T-helper 22 cell (primary cell): ENCODE data around the gene ZDHHC19.
"Not testable (repeated sequence)": the region's sequence is repeated elsewhere in the genome, so short reads cannot be mapped to it uniquely, and the experiment has no call there.

Source experiments
- DNase-seq: peaks from one replicate; pipeline ENCODE4 v3.0.0-alpha.2; 2020; ENCODE audit warnings: low read depth

Gene ZDHHC19, protein sequence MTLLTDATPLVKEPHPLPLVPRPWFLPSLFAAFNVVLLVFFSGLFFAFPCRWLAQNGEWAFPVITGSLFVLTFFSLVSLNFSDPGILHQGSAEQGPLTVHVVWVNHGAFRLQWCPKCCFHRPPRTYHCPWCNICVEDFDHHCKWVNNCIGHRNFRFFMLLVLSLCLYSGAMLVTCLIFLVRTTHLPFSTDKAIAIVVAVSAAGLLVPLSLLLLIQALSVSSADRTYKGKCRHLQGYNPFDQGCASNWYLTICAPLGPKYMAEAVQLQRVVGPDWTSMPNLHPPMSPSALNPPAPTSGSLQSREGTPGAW

GRCh38 chr3:196210673-196211556 lies at the start of gene ZDHHC19:
Gene ZDHHC19 (minus strand): TSS chr3:196211400. CDS start chr3:196211315, 85 bp downstream.
- DNase-seq, result no peak

- DNase-seq, result no peak
Measured at GRCh38 chr3:196260784-196261183, 49.6 kb upstream of the ZDHHC19 start.

DNA sequence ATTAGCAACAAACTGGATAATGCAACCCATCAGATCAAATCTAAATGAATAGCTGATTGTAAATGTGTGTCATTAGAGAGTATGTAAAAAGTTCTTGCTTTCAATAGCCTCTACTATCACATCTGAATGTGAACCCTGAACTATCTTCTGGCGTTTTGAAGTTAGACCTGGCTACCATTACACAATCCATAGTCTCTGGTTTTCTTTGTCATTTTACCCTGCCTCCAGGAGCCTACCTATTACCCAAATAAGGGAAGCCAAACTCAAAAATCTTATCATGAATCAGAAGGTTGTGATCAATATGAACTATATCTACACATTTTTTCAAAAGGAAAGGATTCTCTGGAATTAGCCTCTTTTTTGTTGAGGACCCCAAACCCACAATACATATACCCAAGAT lies 44.6 kb upstream of the ZDHHC19 start:
- no peak for DNase-seq

DNA sequence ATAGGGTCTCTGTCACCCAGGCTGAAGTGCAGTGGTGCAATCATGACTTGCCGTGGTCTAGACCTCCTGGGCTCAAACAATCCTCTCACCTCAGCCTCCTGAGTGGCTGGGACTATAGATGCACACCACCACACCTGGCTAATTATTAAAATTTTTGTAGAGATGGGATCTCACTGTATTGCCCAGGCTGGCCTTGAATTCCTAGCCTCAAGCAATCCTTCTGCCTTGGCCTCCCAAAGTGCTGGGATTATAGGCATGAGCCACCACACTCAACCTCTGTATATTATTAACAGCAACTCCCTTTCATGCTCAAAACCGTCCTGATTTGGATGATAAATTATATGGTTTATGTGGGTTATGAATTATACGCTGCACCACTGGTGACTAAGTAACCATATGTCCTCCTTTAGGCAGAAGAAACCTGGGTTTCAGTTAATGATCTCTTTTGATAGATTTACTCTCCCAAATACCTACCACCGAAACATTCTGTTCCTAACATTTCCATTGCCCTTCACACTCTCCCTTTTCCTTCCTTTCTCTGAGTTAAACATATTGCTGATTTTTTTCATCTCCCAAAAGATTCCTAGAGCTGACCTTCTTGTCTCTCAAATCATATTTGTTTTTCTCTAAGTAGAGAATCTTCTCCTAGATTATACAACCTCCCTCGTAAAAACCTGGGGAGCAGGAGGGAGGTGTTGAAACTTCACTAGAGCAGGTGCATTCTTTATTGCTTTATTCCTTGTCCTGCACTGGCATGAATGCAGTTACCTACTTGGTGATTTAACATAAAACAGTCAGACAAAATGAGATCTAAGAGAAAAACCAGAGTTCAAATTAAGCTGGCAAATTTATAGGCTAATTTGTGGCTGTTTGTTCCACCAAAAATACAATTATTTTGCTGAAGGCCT lies 43.4 kb upstream of the ZDHHC19 start:
- no peak for DNase-seq

GRCh38 chr3:196251918-196252317 lies 40.7 kb upstream of the ZDHHC19 start:
- DNase-seq, result no peak

- DNase-seq, result no peak
Measured at GRCh38 chr3:196246612-196247308, 35.6 kb upstream of the ZDHHC19 start.

GRCh38 chr3:196244166-196244565 lies 33.0 kb upstream of the ZDHHC19 start:
- not testable (repeated sequence) for DNase-seq

- no peak for DNase-seq
Measured at GRCh38 chr3:196241704-196242103, 30.5 kb upstream of the ZDHHC19 start.

- DNase-seq, result no peak
Measured at GRCh38 chr3:196240424-196240823, 29.2 kb upstream of the ZDHHC19 start.

GRCh38 chr3:196238612-196239560 lies 27.7 kb upstream of the ZDHHC19 start:
- DNase-seq, result no peak

- DNase-seq, result no peak
Measured at GRCh38 chr3:196237203-196237602, 26.0 kb upstream of the ZDHHC19 start.

DNA sequence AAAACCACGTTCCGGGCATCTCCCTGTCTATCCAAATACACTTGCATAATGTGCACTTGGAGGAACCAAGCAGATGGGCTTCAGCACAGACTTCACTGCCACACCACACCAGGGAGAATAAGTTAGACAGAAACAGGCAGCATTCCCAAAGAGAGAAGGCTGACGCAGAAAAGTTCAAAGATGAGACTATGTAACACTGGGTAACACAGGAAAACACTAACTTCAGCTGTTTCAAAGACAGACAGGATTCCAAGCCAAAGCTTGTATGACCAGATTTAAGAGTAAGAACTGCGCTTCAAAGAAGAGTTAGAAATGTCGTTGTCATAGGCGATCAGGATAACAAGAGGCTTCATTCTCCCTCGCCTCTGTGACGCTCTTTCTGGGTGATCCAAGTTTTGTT lies 25.0 kb upstream of the ZDHHC19 start:
- no peak for DNase-seq

- no peak for DNase-seq
Measured at GRCh38 chr3:196235452-196236122, 24.4 kb upstream of the ZDHHC19 start.

DNA sequence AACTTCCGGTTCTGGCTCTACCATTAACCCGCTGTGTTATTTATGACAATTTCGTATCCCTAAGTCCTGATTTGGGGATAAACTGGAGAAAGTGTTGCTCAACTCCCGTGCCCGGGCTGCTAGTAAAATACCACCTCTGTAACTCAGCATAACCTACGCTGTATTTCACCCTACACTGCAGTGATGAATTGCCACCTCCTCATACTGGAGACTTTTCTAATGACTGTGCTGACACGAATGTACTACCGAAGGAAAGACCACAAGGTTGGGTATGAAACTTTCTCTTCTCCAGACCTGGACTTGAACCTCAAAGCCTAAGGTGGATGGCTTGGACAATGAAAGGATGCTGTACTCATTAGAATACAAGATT lies 21.7 kb upstream of the ZDHHC19 start:
- no peak for DNase-seq

DNA sequence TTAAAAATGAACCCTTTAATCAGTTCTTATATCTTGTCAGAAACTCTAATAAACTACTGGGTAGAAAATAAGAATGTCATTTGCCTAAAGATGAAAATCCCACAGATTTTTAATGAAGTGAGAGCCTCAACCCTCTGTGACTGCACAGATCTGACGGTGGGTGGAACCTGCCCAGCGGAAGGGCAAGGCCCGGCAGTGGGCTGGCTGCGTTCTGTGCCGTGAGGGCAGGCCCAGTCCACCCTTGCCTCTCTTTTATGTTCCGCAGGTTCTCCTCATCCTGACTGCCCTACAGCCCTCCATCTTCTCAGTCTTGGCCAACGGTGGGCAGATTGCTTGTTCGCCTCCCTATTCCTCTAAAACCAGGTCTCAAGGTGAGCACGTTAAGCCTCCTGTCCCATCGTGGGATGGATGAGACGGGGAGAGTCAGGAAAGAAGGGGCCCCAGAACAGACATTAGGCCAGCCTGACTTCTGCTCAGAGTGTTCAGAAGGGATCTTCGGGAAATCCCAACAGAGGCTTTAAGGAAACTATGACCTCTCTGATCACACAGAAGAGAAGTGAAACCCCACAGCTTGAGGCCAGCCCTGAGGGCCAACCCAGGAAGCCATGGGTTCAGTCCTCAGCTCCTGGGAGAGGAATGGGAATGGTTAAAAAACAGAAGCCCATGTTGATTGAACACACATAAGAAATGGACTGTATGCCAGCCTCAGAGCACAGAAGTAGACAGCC lies 21.1 kb upstream of the ZDHHC19 start:
- DNase-seq, result no peak

GRCh38 chr3:196227629-196228493 lies 16.7 kb upstream of the ZDHHC19 start:
- no peak for DNase-seq

- DNase-seq, result no peak
Measured at GRCh38 chr3:196227121-196227561, 15.9 kb upstream of the ZDHHC19 start.

DNA sequence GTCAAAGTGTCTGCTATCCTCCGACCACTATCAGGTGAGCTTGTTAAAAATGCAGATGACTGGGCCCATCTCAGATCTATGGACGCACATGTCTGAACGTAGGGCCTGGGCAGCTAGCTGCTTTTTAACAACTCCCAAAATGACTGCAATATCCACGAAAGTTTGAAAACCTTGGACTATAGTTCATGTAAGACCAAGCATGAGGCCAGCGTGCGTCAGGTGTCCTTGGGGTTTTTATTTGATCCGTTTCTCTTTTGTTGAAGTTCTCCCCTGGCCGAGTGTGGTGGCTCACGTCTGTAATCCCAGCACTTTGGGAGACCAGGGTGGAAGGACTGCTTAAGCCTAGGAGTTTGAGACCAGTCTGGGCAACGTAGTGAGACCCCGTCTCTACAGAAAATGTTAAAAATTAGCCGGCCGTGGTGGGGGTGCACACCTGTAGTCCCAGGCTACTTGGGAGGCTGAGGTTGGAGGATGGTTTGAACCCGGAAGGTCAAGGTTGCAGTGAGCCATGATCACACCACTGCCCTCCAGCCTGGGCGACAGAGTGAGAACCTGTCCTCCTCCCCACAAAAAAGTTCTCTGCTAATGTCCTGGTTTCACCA lies 14.7 kb upstream of the ZDHHC19 start:
- no peak for DNase-seq
